ENCODE measurements around the gene FBXW9. TPM values are rescaled to one million over a fixed set of nuclear protein-coding genes. Genes with fewer than 3 reads are reported as not detected.

Gene FBXW9
- total and polyA plus RNA-seq, 2 of the 13 experiments (the other 11 are each of a cell fraction or from before 2014, with no cell fraction given): 5.7 to 6.1 TPM

GRCh38 chr19:12681074-12681987 is 15.1 kb downstream of the FBXW9 start, which contains the start of gene DHPS (continued):
- no peak for TF ChIP-seq ZBTB3 (CRISPR knock-in tag; IDR thresholded peaks at IDR 0.05; ENCODE audit: borderline replicate concordance, low read depth)
- 0 out of 2 replicates have a peak, but pooled peaks have one; percentile 63 for TF ChIP-seq ZNF572 (CRISPR knock-in tag; IDR thresholded peaks at IDR 0.05)
- TF ChIP-seq HMG20B (CRISPR knock-in tag; conservative IDR thresholded peaks at IDR 0.05): no peak
- TF ChIP-seq ZBTB43 (CRISPR knock-in tag; conservative IDR thresholded peaks at IDR 0.05): 0 out of 2 replicates have a peak, but pooled peaks have one; percentile 51
- 0 out of 2 replicates have a peak, but pooled peaks have one; percentile 47 for TF ChIP-seq PCBP1 (IDR thresholded peaks at IDR 0.05; ENCODE audit: borderline replicate concordance, low read depth, low read length)
- no peak for TF ChIP-seq KAT2B (IDR thresholded peaks at IDR 0.05; ENCODE audit: borderline replicate concordance, low read depth, low read length)
- peak; percentile 32; the same call in 1 of the 2 replicates for TF ChIP-seq ZBTB25 (CRISPR knock-in tag; IDR thresholded peaks at IDR 0.05)
- TF ChIP-seq MBD4 (IDR thresholded peaks at IDR 0.05; ENCODE audit: borderline replicate concordance, low read length): no peak
- TF ChIP-seq ZNF512B (CRISPR knock-in tag; IDR thresholded peaks at IDR 0.05; ENCODE audit: borderline replicate concordance): no peak
- TF ChIP-seq THAP11 (CRISPR knock-in tag; IDR thresholded peaks at IDR 0.05): peak; percentile 86
- 0 out of 2 replicates have a peak, but pooled peaks have one; percentile 25 for TF ChIP-seq MIER3 (CRISPR knock-in tag; IDR thresholded peaks at IDR 0.05; ENCODE audit: borderline replicate concordance)
- 0 out of 2 replicates have a peak, but pooled peaks have one; percentile 74 for TF ChIP-seq ZNF557 (CRISPR knock-in tag; IDR thresholded peaks at IDR 0.05)
- peak; percentile 80 for TF ChIP-seq POLR2AphosphoS5 (IDR thresholded peaks at IDR 0.05; ENCODE audit: low read depth, low read length)
- peak; percentile 47 for TF ChIP-seq IRF2 (CRISPR knock-in tag; IDR thresholded peaks at IDR 0.05)
- peak; percentile 80 for TF ChIP-seq TBX2 (CRISPR knock-in tag; IDR thresholded peaks at IDR 0.05; ENCODE audit: borderline replicate concordance)
- 0 out of 2 replicates have a peak, but pooled peaks have one; percentile 32 for TF ChIP-seq ZSCAN9 (CRISPR knock-in tag; IDR thresholded peaks at IDR 0.05; ENCODE audit: borderline replicate concordance)
- TF ChIP-seq ZNF264 (CRISPR knock-in tag; IDR thresholded peaks at IDR 0.05): peak; percentile 2; the same call in 1 of the 2 replicates
- no peak for TF ChIP-seq CENPBD1 (CRISPR knock-in tag; IDR thresholded peaks at IDR 0.05; ENCODE audit: borderline replicate concordance, low read depth)
- no peak for TF ChIP-seq TCF7L2 (IDR thresholded peaks at IDR 0.05; ENCODE audit: low read depth, low read length)
- TF ChIP-seq ZBTB10 (CRISPR knock-in tag; IDR thresholded peaks at IDR 0.05; ENCODE audit: borderline replicate concordance): 0 out of 2 replicates have a peak, but pooled peaks have one; percentile 30
